AG10803 (cell line): ENCODE results near the gene EXOC3.

Source experiments
- DNase-seq: peaks from one replicate; pipeline ENCODE4 v3.0.0; 2010; ENCODE audit warnings: low read depth
- H3K4me3 ChIP-seq: 2 replicates; pipeline ENCODE4 v1.5.1; 2011; ENCODE audit warnings: mild to moderate bottlenecking, low read length, control low read depth
- TF ChIP-seq, protein P1 (sequence below): conservative IDR thresholded peaks from 2 replicates; pipeline ENCODE4 v1.5.1; 2011; ENCODE audit warnings: mild to moderate bottlenecking, low read length, control low read depth, inconsistent platforms

EXOC3 gene

DNA sequence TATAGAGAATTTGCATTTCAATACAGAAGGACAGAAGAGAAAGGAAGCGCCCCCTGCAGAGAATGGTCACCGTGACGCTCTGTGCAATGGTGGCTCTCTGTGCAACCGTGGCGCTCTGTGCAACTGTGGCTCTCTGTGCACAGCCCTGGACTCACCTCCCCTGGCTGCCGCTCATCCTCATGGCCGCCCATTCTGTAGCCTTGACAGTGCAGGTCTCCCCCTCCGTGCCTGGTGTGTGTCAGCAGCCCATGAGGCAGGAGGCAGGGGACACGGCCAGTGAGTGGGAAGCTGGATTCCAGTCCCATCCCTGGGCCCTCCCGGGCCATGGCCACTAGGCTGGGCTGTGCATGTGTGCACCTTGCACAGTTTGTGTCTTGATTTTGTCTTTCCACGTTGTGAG, 12.0 kb downstream of the EXOC3 start:
- no peak for DNase-seq
- TF ChIP-seq, protein P1, sequence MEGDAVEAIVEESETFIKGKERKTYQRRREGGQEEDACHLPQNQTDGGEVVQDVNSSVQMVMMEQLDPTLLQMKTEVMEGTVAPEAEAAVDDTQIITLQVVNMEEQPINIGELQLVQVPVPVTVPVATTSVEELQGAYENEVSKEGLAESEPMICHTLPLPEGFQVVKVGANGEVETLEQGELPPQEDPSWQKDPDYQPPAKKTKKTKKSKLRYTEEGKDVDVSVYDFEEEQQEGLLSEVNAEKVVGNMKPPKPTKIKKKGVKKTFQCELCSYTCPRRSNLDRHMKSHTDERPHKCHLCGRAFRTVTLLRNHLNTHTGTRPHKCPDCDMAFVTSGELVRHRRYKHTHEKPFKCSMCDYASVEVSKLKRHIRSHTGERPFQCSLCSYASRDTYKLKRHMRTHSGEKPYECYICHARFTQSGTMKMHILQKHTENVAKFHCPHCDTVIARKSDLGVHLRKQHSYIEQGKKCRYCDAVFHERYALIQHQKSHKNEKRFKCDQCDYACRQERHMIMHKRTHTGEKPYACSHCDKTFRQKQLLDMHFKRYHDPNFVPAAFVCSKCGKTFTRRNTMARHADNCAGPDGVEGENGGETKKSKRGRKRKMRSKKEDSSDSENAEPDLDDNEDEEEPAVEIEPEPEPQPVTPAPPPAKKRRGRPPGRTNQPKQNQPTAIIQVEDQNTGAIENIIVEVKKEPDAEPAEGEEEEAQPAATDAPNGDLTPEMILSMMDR, result no peak
- no peak overlapping the region for H3K4me3 ChIP-seq

- TF ChIP-seq, protein P1, result no peak
- DNase-seq, result no peak
- no peak overlapping the region for H3K4me3 ChIP-seq
Observed at GRCh38 chr5:455806-456205, 12.8 kb downstream of the EXOC3 start.

GRCh38 chr5:456351-457194, 13.6 kb downstream of the EXOC3 start:
- TF ChIP-seq, protein P1, result no peak
- DNase-seq, result no peak
- H3K4me3 ChIP-seq, result no peak overlapping the region

DNA sequence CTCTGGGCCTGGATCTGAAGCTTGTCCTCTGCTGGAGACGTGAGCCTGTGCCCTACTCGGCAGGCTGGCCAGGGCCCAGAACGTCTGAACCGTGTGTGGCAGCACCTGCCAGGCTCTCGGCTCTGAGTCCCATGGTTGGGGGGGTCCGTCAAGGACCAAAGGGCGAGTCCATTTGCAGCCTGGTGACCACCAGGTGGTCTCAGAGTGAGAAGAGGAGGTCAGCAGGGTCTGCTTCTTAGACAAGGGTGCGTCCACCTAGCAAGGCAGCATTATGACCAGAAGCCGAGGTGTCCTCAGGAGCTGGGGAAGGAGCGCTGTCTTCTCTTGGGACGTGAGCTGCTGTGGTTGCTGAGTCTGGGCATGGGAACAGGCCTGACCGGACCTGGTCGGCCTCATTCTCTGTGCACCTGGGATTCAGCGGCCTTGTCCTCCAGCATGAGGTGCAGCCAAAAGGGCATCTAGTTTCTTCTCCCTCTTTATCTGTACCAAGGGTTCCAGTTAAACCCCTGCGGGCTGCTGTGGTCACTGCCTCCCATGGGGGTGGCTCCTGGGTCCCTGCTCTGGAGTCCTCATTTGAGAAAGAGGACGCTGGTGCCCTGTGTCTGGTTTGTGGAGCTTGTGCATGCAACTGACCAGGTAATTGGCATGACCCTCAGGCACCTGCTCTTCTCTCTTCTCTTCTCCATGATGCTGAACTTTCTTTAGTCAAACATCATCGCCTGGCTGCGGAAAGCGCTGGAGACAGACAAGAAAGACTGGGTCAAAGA, 14.4 kb downstream of the EXOC3 start:
- no peak overlapping the region for H3K4me3 ChIP-seq

GRCh38 chr5:458547-459353, 15.8 kb downstream of the EXOC3 start:
- peak; percentile 49 for DNase-seq
- no peak overlapping the region for H3K4me3 ChIP-seq
- TF ChIP-seq, protein P1, result no peak

More for the DNA sequence above, 14.4 kb downstream of the EXOC3 start:
- no peak for DNase-seq
- TF ChIP-seq, protein P1, result no peak

DNA sequence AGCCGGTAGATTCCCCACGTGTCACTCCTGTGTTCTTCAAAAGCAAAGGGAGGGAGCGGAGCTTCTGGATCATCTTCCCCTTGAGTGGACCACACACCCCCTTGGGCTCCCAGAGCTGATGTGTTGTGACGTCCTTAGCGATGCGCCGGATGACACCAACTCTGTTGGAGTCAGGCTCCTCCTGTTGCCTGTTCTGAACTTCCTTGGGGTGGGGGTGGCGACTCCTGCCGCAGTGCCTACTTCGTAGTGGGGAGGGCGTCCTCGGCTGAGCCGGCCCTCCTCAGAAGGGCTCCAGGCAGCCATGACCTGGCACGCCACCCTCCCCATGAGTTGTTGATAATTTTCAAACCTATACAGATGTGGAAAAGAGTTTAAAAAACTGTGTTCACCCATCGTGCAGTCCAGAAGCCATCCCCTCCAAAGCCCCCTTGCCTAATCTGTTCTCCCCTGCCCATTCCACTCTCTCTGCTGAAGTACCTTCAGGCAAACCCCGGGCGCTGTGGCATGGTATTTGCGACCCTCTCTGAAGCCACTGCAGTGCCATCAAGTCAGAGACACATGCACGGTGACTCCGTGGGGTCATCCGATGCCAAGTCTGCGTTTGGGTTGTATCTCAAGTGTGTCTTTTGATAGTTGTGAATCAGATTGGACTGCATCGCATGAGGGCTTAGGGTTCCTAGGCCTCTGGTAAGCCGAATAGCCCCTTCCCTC, 16.7 kb downstream of the EXOC3 start:
- no peak for DNase-seq
- H3K4me3 ChIP-seq, result no peak overlapping the region
- TF ChIP-seq, protein P1, result no peak
